NCI-H526 treated with DMSO at 0.1 percent for 48 hours (cell line): Measurements from ENCODE around the gene AKR1B15.
"Not testable (repeated sequence)": the region's sequence is repeated elsewhere in the genome, so short reads cannot be mapped to it uniquely, and the experiment has no call there.

Source experiments
- DNase-seq: peaks from one replicate; lab custom pipeline; 2025; lab: John Stamatoyannopoulos, UW

Gene AKR1B15

GRCh38 chr7:134563398-134563749 lies 14.5 kb downstream of the AKR1B15 start:
- DNase-seq: not testable (repeated sequence)

- no peak for DNase-seq
Observed at GRCh38 chr7:134565643-134566136, 16.8 kb downstream of the AKR1B15 start.

GRCh38 chr7:134567368-134567767 lies 18.5 kb downstream of the AKR1B15 start:
- DNase-seq: no peak

GRCh38 chr7:134569962-134570361 lies 21.1 kb downstream of the AKR1B15 start:
- not testable (repeated sequence) for DNase-seq

GRCh38 chr7:134571101-134571500 lies 22.2 kb downstream of the AKR1B15 start:
- no peak for DNase-seq

GRCh38 chr7:134571746-134572461 lies 23.0 kb downstream of the AKR1B15 start:
- no peak for DNase-seq

- no peak for DNase-seq
Observed at GRCh38 chr7:134574322-134574721, 25.4 kb downstream of the AKR1B15 start.

GRCh38 chr7:134584290-134584689 lies 35.4 kb downstream of the AKR1B15 start:
- DNase-seq: no peak

GRCh38 chr7:134585897-134586296 lies 37.0 kb downstream of the AKR1B15 start:
- DNase-seq: no peak

- peak; percentile 53 for DNase-seq
Observed at GRCh38 chr7:134587750-134588149, 38.8 kb downstream of the AKR1B15 start.

GRCh38 chr7:134589491-134589941 lies 40.6 kb downstream of the AKR1B15 start:
- DNase-seq: no peak

- no peak for DNase-seq
Observed at GRCh38 chr7:134593530-134594392, 44.9 kb downstream of the AKR1B15 start.

GRCh38 chr7:134594877-134595276 lies 46.0 kb downstream of the AKR1B15 start:
- DNase-seq: no peak

GRCh38 chr7:134599371-134599770 lies 50.5 kb downstream of the AKR1B15 start:
- no peak for DNase-seq

- no peak for DNase-seq
Observed at GRCh38 chr7:134601459-134601858, 52.5 kb downstream of the AKR1B15 start.

GRCh38 chr7:134602881-134603451 lies 54.1 kb downstream of the AKR1B15 start:
- DNase-seq: no peak

- peak; percentile 15 for DNase-seq
Observed at GRCh38 chr7:134605978-134606923, 57.3 kb downstream of the AKR1B15 start.

GRCh38 chr7:134611611-134612151 lies 62.8 kb downstream of the AKR1B15 start:
- no peak for DNase-seq

- no peak for DNase-seq
Observed at GRCh38 chr7:134612197-134612596, 63.3 kb downstream of the AKR1B15 start.

- DNase-seq: no peak
Observed at GRCh38 chr7:134613623-134614347, 64.9 kb downstream of the AKR1B15 start.

GRCh38 chr7:134616611-134617010 lies 67.7 kb downstream of the AKR1B15 start:
- DNase-seq: no peak
